Measurements from ENCODE around the gene SLC35A1.

The SLC35A1 gene

DNA sequence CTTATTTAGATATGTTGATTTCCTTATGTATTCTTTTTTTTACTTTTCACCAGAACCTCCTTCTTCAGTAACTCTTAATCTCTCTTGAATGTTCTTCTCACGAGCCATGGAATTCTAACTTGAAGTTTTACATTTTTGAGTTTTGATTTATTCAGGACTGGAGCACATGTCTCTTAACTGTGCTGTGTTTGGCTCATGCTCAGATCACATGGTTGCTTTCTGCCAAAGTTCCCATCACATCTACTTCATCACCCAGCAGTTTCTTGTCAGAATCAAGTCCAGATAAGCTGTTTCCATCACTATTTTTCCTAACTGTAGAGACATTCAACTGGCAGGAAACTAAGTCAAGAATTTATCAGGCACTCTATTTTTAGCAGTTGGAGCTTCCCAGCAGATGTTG is 31.7 kb downstream of the SLC35A1 start:
- no peaks in the 10 kb centered on the region for H3K27me3 ChIP-seq (ENCODE audit: low read length)
- no peak overlapping the region for H3K27ac ChIP-seq (ENCODE audit: low read depth, low read length)
- H3K9ac ChIP-seq (ENCODE audit: low read length): no peak overlapping the region
- H4K20me1 ChIP-seq (ENCODE audit: low read depth, low read length): no peaks in the 10 kb centered on the region
- H2AFZ ChIP-seq (ENCODE audit: low read depth, low read length, severe bottlenecking): no peak overlapping the region
- no peaks in the 10 kb centered on the region for H3K9me2 ChIP-seq (replicated peaks; ENCODE audit: insufficient read depth, low read length)
- no peak for TF ChIP-seq EZH2phosphoT487 (conservative IDR thresholded peaks at IDR 0.05; ENCODE audit: low read length)
- TF ChIP-seq, protein P1, sequence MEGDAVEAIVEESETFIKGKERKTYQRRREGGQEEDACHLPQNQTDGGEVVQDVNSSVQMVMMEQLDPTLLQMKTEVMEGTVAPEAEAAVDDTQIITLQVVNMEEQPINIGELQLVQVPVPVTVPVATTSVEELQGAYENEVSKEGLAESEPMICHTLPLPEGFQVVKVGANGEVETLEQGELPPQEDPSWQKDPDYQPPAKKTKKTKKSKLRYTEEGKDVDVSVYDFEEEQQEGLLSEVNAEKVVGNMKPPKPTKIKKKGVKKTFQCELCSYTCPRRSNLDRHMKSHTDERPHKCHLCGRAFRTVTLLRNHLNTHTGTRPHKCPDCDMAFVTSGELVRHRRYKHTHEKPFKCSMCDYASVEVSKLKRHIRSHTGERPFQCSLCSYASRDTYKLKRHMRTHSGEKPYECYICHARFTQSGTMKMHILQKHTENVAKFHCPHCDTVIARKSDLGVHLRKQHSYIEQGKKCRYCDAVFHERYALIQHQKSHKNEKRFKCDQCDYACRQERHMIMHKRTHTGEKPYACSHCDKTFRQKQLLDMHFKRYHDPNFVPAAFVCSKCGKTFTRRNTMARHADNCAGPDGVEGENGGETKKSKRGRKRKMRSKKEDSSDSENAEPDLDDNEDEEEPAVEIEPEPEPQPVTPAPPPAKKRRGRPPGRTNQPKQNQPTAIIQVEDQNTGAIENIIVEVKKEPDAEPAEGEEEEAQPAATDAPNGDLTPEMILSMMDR (IDR thresholded peaks at IDR 0.05; ENCODE audit: insufficient read depth, low read length, poor library complexity, severe bottlenecking): no peak
- H3K79me2 ChIP-seq (ENCODE audit: insufficient read depth, low read length): no peaks in the 10 kb centered on the region
- no peak overlapping the region for H3K4me2 ChIP-seq (ENCODE audit: low read depth, low read length, poor library complexity, severe bottlenecking)
- no peaks in the 10 kb centered on the region for H3K9me3 ChIP-seq (ENCODE audit: insufficient read depth, low read length)
- peaks cover 5% of the 10 kb centered on the region; the same call in 1 of the 2 replicates for H3F3A ChIP-seq (ENCODE audit: insufficient read depth)
- no peak overlapping the region for H3K4me3 ChIP-seq (ENCODE audit: insufficient read depth, low read length, poor library complexity, severe bottlenecking)
- peaks cover 18% of the 10 kb centered on the region; the same call in 1 of the 2 replicates for H3K36me3 ChIP-seq (ENCODE audit: low read length)

DNA sequence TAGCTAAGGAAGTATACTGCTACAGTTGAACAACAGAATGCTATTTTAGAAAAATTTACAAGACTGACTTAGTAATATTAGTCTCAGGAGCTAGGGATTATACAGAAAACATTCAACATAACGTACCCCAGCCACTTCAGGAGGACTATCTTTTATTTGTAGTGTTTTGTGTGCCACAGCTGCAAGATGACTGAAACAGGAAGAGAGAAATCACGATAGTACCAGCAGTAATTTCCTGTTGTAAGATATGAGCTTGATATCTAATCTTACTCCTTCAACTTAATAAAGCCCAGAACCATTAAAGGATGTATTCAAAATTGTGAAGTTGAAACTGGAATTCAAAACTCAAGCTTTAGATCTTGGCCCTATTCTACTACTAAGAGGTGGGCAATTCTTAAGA is 42.1 kb downstream of the SLC35A1 start:
- no peaks in the 10 kb centered on the region for H3F3A ChIP-seq (ENCODE audit: insufficient read depth)
- H3K4me2 ChIP-seq (ENCODE audit: low read depth, low read length, poor library complexity, severe bottlenecking): no peak overlapping the region
- no peak overlapping the region for H3K4me3 ChIP-seq (ENCODE audit: insufficient read depth, low read length, poor library complexity, severe bottlenecking)
- H3K27me3 ChIP-seq (ENCODE audit: low read length): no peaks in the 10 kb centered on the region
- H4K20me1 ChIP-seq (ENCODE audit: low read depth, low read length): no peaks in the 10 kb centered on the region
- no peak for TF ChIP-seq EZH2phosphoT487 (conservative IDR thresholded peaks at IDR 0.05; ENCODE audit: low read length)
- TF ChIP-seq, protein P1 (IDR thresholded peaks at IDR 0.05; ENCODE audit: insufficient read depth, low read length, poor library complexity, severe bottlenecking): no peak
- no peak overlapping the region for H3K9ac ChIP-seq (ENCODE audit: low read length)
- no peak overlapping the region for H3K27ac ChIP-seq (ENCODE audit: low read depth, low read length)
- H2AFZ ChIP-seq (ENCODE audit: low read depth, low read length, severe bottlenecking): no peak overlapping the region
- H3K9me2 ChIP-seq (replicated peaks; ENCODE audit: insufficient read depth, low read length): no peaks in the 10 kb centered on the region
- no peaks in the 10 kb centered on the region for H3K79me2 ChIP-seq (ENCODE audit: insufficient read depth, low read length)
- H3K36me3 ChIP-seq (ENCODE audit: low read length): peaks cover 30% of the 10 kb centered on the region; the same call in 1 of the 2 replicates
- no peaks in the 10 kb centered on the region for H3K9me3 ChIP-seq (ENCODE audit: insufficient read depth, low read length)

DNA sequence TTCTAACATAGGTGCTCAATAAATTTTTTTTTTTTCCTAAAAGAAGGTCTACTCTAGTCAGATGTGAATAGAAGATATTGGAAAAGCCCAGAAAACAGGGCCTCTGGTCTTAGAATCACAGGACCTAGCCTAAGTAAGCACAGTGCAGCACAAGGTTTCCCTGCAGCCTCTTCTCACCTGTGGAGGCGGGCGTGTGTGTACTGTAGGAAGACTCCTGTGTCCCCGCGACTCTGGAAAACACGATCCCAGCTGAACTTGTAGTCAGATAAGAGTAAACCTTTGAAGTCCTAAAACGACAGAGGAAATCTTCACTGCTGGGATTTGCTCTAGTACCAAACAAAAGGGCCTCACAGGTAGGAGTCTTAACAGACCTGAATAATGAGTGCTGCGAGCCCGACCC is 45.7 kb downstream of the SLC35A1 start:
- Histone ChIP-seq H3K9me2 (replicated peaks; ENCODE audit: insufficient read depth, low read length) (no peaks in the 10 kb centered on the region), H3K36me3 (ENCODE audit: low read length) (peaks cover 13% of the 10 kb centered on the region; the same call in 1 of the 2 replicates), H3K9ac (ENCODE audit: low read length) (no peak overlapping the region), H3K4me3 (ENCODE audit: insufficient read depth, low read length, poor library complexity, severe bottlenecking) (no peak overlapping the region), H3K79me2 (ENCODE audit: insufficient read depth, low read length) (no peaks in the 10 kb centered on the region), H3K27me3 (ENCODE audit: low read length) (no peaks in the 10 kb centered on the region), H3K9me3 (ENCODE audit: insufficient read depth, low read length) (no peaks in the 10 kb centered on the region), H2AFZ (ENCODE audit: low read depth, low read length, severe bottlenecking) (no peak overlapping the region), H4K20me1 (ENCODE audit: low read depth, low read length) (no peaks in the 10 kb centered on the region), H3K27ac (ENCODE audit: low read depth, low read length) (no peak overlapping the region), H3F3A (ENCODE audit: insufficient read depth) (no peaks in the 10 kb centered on the region), H3K4me2 (ENCODE audit: low read depth, low read length, poor library complexity, severe bottlenecking) (no peak overlapping the region)
- TF ChIP-seq EZH2phosphoT487 (conservative IDR thresholded peaks at IDR 0.05; ENCODE audit: low read length): no peak
- TF ChIP-seq, protein P1 (IDR thresholded peaks at IDR 0.05; ENCODE audit: insufficient read depth, low read length, poor library complexity, severe bottlenecking): no peak
